Suprapubic skin (tissue), 3 donors: ENCODE measurements around the gene ABCF2.

ENCODE experiments used
- POLR2A ChIP-seq, 2 donors: fragments of 450-650 bp; IDR thresholded peaks; one replicate each; pipeline ENCODE4 v1.6.1; 2017; ENCODE audit warnings: antibody characterized with exemption in 2 of 2, mild to moderate bottlenecking in 2 of 2, moderate library complexity in 2 of 2
- TF ChIP-seq, protein P1 (sequence below), 2 donors: fragments of 200-600 bp in 1 of 2; fragments of 450-650 bp in 1 of 2; sonication (generic) in 1 of 2; IDR thresholded peaks; one replicate each; pipeline ENCODE4 v1.5.1; 2016 to 2019; ENCODE audit warnings: antibody characterized with exemption in 2 of 2, mild to moderate bottlenecking in 1 of 2, moderate library complexity in 1 of 2

DNA sequence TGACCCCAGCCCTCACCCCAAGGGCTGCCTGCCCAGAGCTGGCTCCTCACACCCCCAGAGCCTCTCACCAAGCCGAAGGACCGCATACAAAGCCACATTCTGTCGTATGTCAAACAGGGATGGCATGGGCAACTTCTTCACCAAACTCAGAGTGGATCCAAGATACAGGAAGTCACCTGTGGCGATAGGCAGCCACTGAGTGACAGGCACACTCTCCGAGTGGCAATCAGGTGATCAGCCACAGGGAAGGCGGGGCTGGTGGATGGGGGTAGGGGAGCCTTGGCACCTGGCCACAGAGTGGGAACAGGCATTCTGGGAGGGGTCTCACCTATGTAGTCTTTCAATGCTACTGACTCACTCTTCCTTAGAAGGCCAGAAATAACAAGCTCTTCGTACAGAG lies 32.8 kb downstream of the ABCF2 start:
- no peak for TF ChIP-seq POLR2A (IDR thresholded peaks at IDR 0.05)
- TF ChIP-seq, protein P1, sequence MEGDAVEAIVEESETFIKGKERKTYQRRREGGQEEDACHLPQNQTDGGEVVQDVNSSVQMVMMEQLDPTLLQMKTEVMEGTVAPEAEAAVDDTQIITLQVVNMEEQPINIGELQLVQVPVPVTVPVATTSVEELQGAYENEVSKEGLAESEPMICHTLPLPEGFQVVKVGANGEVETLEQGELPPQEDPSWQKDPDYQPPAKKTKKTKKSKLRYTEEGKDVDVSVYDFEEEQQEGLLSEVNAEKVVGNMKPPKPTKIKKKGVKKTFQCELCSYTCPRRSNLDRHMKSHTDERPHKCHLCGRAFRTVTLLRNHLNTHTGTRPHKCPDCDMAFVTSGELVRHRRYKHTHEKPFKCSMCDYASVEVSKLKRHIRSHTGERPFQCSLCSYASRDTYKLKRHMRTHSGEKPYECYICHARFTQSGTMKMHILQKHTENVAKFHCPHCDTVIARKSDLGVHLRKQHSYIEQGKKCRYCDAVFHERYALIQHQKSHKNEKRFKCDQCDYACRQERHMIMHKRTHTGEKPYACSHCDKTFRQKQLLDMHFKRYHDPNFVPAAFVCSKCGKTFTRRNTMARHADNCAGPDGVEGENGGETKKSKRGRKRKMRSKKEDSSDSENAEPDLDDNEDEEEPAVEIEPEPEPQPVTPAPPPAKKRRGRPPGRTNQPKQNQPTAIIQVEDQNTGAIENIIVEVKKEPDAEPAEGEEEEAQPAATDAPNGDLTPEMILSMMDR (IDR thresholded peaks at IDR 0.05) = no peak
